IPS DF 4.7 (cell line): ENCODE data around the gene S100A12.
"Not testable (repeated sequence)": the region's sequence is repeated elsewhere in the genome, so short reads cannot be mapped to it uniquely, and the experiment has no call there.

Source experiments
- DNase-seq: peaks from one replicate; pipeline ENCODE4 v3.0.0-alpha.2; 2013; ENCODE audit warnings: low spot score; ENCODE audit errors: extremely low read depth

Gene S100A12

DNA sequence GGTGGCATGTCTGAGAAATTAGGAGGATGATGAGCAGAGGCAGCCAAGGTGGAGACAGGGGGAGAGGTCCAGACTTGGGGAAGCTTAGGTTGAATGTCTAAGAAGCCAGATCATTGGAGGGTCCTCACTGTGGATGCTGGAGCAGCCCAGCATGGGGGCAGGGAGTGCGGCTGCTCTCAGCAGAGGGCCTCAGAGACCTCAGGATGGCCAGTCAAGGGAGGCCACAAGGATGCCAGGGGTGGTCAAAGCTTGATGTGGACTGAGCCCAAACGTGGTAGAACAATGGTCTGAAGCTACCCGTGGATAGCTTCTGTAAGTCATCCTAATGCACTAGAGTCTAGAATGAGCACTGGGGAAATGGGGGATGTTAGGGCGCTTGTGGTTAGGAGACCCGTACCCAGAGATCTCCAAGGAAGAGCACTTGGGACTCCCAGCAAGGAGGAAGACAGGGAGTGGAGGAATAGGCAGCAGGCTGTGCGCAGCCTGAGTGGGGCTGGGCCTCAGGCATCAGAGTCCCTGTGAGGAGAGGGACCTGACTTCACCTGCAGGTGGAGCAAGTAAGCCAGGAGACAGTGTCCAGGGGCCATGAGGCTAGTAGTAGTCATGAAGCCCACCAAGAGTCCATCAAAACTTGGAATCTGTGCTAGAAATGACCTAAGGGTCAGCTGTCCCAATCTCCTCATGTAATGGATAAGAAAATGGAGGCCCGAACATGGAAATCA is 22.0 kb downstream of the S100A12 start:
- DNase-seq = peak; percentile 38

DNA sequence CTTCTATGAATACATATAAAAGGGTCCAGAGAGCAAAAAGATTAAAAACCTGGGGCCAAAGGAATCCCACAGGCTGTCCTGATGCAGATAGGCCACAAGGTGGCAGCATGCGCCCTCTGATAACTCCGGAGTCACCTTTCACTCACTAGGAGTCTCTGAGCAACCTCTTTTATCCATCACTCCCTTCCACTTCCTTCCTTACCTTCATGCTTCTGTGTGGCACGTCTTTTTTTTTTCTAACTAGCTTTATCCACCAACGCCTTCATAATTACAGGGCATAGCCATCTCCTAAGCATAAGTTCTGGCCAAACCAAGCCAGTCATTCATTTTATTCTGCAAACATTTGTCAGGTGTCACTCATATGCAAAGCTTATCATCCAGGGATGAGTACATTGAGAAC is 22.9 kb downstream of the S100A12 start:
- peak; percentile 38 for DNase-seq

GRCh38 chr1:153350321-153350957 is 25.0 kb downstream of the S100A12 start:
- no peak for DNase-seq

- no peak for DNase-seq
These were observed 25.8 kb downstream of the S100A12 start for GRCh38 chr1:153349363-153350320.

DNA sequence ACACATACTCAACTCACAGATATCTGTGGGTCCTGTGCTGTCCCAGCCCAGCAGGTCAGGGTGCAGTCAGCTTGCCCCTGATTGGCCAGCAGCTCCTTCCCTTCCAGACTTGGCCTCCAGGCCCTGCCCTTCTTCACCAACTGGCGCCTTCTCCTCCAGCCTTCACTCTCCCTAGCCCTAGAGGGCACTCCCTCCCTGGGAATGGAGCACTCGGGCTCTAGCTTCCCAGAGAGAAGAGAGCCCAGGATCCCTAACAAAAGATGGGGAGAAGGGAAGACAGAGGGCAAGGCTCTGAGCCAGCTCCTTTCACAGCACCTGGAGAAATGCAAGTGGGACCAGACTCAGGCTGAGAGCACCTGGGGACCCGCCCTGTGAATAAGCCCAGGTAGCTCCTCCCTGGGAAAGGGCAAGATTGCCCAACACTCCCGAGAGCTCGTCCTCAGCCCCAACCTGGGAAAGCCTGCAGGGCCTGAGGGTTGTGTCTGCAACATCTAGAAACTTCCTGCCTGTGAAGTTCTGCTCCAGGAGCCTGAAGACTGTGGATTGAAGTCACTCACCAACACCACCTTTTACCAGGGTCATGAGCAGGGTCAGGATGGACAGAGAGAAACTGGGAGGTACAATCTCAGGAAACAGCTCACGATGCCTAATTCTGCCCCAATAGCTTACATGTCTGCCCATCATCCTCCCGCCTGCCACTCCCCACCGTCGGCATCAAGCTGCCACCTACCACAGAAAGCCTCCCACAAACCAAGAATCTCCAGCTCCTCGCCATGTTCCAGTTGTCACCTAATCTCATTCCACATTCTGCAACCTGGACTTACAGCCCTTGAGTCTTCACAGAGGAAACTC is 26.7 kb downstream of the S100A12 start, which contains the start of gene PGLYRP4:
Gene PGLYRP4, minus strand, starts transcription at position 331 of the 852 bp plus-strand sequence. CDS start 909 bp downstream, outside the sequence.
- DNase-seq = no peak

GRCh38 chr1:153347856-153348255 is 27.6 kb downstream of the S100A12 start:
- no peak for DNase-seq

- not testable (repeated sequence) for DNase-seq
These were observed 28.4 kb downstream of the S100A12 start for GRCh38 chr1:153347049-153347448.

DNA sequence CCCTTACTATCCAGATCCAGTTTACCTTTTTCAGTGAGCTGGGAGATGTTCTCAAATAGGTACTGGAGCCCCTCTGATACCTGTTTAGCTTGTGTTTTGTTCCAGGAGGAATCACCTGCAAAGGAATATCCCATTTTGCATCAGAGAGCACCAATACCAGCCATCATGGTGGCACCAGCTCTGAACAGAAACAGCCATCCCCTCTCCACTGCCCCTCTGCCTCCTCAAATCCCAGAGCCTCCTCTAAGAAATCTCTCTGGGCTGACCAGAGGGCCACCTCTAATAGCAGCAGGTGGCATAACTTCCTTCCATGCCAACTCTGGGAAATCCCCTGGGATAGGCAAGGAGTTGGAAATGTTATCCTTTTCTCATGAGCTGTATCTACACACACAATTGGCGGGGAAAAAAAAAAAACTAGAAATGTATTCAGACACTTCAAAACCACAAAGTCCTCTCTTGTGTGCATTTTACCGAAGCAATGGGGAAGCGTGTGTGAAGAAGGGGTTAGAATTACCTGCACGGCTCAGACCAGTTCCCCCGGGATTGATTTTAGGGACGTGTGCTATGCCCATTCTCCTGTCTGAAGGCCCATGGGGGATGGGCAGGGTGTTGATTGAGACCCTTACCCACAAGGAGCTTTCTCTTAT is 29.2 kb downstream of the S100A12 start:
- no peak for DNase-seq

GRCh38 chr1:153345187-153346076 is 30.0 kb downstream of the S100A12 start:
- no peak for DNase-seq

DNA sequence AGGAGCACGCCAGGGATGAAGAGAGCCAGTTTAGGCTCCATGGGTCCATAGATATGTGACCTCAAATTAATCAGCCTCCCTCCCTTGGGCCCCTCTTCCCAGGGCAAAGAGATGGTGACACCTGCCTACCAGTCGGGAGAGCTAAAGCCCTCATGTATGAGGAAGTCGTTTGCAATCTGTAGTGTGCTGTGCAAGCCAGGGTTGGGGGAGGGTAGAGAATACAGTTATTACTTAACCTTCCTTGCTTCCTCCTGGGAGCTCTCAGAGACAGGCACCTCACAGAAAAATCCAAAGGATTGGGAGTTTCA is 30.7 kb downstream of the S100A12 start:
- DNase-seq = no peak

DNA sequence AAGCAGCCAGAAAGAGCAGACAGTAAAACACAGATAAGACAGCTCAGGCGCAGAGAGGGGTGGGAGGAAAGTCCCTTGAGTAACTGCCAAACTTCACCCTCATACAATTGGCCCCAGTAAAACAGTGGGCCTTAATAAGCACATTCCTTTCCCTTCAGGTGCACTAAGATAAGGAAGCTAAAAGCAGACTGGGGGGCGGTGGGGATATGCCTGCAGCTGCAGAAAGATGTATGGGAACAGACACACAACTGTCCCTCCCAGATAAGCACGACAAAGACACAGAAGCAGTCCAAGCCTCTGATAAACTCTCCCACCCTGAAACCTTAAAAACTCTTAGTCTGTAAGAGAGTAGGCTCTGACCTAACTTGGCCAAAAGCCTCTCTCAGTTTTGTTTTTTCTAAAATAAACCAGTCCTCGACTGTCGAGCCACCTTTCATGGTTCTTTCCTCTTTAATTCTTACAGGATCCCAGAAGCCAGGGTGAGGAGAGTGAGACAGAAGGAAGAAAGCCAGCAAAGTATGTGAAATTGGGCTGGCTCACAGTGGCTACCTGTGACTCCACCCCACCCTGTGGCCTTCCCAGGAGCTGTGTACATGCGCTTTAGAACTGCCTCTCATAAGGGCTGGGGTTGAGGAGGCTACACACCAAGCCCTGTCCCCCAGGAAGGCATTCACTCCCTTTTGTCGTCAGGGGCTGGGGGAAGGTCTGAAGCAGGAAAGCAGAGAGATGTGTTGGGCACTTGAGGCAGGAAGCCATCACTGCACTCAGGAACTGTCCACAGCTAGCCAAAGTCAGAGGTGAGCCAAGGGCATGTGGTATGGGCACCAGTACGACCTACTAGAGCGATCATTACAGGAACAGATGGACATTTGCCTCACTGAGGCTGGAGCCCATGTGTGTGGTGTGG is 31.4 kb downstream of the S100A12 start:
- no peak for DNase-seq

DNA sequence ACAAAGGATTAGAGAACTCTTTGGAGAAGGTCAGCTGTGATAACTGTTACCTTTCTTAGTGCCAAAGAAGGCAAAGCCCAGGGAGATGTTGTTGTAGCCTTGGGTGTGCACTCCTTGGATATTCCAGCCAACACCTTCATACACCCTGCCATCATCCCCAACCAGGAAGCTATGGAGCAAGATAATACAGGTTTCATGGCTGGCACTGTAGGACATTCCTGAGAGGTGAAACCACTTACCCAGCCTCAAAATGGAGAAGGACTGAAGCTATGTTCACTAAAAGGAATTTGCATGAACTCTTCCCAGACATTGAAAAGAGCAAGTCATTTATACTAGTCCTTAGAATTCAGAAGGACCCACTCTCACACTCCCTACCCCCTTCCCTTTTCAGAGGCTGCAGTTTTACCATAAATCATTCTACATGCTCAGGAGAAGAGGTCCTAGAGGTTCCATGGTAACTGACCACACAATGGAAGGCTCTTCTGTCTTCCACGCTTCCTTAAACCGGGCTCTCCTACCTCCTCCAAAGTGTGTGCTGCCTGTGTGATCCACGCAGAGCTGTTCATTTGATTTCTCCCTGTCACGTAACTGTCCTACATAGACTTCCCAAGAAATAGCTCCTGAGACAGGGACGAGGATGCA is 32.3 kb downstream of the S100A12 start:
- no peak for DNase-seq

DNA sequence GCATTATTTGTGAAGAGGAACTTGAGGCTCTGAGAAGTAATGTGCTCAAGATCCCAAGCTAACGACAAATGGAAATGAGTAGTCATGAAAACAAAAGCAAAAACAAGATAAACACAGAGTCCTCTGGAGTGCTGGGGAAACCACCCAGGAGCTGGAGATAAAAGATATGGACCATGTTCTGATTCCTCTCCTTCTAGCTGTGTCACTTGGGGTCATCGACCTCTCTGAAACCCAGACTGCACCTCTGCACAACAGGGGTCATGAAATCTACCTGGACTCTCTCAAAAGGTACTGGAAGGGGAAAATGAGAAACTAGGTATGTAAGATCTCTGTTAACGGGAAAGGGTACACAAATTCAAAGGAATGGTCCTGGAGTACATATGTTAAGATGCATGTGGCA is 33.2 kb downstream of the S100A12 start:
- no peak for DNase-seq

DNA sequence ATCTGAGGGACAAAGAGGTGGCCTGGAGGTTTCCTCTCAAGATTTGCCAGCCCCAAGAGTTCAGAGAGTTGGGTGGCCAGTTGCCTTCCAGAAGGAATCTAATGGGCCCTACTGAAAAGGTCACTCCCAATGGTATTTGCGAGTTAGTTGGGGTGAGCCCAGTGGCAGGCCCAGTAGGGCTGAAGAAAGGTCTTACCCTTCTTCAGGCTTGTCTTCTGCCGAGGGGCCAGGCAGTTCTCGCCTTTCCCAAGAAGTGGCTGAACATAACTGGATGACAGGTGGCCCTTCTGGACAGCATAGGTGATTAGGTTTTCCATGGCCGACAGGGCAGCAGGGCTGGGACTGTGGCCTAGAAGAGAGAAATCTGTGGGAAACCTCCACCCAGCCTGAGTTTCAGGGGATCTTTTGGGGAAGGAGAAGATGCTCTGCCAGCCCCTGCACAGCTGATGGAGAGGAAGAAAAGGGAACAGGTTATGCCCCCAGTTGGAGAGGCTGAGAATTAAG is 33.9 kb downstream of the S100A12 start:
- DNase-seq = no peak

DNA sequence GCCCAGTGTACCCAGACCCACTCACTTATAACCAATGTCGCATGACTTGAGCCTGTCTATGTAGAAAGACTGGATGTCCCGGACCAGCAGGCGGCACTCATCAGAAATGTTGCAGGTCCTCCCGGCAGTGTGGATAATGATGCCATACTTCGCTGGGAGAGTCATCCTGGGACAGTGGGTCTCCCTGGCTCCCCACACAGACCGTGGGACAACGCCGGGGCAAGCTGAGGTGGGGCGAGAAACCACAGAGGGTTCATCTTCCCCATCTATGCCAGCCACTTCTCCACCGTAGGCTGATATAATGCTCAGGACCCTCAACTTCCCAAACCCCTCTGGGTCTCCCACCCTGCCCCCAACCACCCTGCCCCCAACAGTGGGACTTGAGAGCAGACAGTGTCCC is 35.1 kb downstream of the S100A12 start:
- DNase-seq = no peak

- no peak for DNase-seq
These were observed 35.6 kb downstream of the S100A12 start for GRCh38 chr1:153339802-153340201.

- DNase-seq = no peak
These were observed 37.2 kb downstream of the S100A12 start for GRCh38 chr1:153337980-153338853.
